ENCODE measurements around the gene CHIT1.

DNA sequence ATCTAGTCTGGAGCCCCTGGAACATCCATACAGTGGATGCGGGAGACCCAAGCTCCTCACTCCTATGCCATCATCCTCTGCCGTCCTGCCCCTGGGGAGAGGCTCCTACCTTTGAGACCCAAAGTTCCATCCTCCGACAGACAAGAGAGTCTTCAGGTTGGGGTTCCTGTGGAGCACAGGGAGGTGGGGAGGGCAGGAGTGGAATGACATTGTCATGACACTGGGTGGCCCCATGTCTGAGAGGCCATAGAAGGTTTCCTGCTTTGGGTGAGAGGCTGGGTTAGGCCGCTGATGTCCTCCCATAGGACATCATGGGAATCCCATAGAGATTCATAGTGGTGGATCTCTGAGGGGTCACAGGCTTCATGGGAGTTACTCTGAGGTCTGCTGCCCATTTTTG lies 45.0 kb downstream of the CHIT1 start:
- no peak for TF ChIP-seq CHD4 (IDR thresholded peaks at IDR 0.05; ENCODE audit: borderline replicate concordance, low read length)
- TF ChIP-seq NR2C2 (CRISPR knock-in tag; IDR thresholded peaks at IDR 0.05; ENCODE audit: borderline replicate concordance): no peak
- TF ChIP-seq, protein P1, sequence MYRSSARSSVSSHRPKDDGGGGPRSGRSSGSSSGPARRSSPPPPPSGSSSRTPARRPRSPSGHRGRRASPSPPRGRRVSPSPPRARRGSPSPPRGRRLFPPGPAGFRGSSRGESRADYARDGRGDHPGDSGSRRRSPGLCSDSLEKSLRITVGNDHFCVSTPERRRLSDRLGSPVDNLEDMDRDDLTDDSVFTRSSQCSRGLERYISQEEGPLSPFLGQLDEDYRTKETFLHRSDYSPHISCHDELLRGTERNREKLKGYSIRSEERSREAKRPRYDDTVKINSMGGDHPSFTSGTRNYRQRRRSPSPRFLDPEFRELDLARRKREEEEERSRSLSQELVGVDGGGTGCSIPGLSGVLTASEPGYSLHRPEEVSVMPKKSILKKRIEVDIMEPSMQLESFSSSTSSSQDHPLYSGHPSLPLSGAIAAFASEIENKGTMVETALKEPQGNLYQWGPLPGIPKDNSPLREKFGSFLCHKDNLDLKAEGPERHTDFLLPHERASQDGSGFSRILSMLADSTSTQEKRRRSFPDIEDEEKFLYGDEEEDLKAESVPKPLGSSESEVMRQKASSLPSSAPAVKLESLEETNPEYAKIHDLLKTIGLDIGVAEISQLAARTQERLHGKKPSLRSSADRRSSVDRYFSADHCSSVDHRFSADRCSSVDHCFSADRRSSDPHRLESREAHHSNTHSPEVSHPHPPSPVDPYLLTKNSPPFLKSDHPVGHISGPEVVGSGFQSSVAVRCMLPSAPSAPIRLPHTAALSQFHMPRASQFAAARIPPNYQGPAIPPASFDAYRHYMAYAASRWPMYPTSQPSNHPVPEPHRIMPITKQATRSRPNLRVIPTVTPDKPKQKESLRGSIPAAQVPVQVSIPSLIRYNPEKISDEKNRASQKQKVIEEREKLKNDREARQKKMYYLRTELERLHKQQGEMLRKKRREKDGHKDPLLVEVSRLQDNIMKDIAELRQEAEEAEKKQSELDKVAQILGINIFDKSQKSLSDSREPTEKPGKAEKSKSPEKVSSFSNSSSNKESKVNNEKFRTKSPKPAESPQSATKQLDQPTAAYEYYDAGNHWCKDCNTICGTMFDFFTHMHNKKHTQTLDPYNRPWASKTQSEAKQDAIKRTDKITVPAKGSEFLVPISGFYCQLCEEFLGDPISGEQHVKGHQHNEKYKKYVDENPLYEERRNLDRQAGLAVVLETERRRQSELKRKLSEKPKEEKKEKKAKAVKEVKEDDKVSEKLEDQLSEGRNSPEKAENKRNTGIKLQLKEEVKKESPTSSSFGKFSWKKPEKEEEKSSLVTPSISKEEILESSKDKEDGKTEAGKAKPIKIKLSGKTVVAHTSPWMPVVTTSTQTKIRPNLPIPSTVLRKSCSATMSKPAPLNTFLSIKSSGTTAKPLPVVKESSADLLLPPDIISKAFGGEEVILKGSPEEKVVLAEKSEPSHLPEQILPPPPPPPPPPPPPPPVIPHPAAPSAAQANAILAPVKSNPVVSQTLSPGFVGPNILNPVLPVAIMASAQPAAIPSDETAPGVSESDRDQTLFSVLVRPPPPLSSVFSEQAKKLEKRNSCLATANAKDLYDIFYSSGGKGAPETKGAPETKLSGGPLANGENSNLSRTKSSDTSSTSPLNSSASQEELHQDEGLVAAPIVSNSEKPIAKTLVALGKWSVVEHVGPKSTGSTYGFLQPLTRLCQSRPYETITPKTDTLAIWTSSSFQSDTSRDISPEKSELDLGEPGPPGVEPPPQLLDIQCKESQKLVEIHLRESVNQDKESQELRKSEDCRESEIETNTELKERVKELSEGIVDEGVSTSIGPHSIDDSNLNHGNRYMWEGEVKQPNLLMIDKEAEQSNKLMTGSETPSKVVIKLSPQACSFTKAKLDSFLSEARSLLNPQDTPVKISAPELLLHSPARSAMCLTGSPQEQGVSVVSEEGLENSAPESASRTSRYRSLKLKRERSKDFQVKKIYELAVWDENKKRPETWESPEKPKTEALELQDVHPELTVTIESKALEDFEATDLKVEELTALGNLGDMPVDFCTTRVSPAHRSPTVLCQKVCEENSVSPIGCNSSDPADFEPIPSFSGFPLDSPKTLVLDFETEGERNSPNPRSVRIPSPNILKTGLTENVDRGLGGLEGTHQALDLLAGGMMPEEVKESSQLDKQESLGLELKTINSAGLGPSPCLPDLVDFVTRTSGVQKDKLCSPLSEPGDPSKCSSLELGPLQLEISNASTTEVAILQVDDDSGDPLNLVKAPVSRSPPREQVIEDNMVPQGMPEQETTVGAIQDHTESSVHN (CRISPR knock-in tag; IDR thresholded peaks at IDR 0.05): no peak
- no peak for TF ChIP-seq NBN (conservative IDR thresholded peaks at IDR 0.05)
- TF ChIP-seq E2F1 (CRISPR knock-in tag; IDR thresholded peaks at IDR 0.05): no peak
- TF ChIP-seq, protein P2, sequence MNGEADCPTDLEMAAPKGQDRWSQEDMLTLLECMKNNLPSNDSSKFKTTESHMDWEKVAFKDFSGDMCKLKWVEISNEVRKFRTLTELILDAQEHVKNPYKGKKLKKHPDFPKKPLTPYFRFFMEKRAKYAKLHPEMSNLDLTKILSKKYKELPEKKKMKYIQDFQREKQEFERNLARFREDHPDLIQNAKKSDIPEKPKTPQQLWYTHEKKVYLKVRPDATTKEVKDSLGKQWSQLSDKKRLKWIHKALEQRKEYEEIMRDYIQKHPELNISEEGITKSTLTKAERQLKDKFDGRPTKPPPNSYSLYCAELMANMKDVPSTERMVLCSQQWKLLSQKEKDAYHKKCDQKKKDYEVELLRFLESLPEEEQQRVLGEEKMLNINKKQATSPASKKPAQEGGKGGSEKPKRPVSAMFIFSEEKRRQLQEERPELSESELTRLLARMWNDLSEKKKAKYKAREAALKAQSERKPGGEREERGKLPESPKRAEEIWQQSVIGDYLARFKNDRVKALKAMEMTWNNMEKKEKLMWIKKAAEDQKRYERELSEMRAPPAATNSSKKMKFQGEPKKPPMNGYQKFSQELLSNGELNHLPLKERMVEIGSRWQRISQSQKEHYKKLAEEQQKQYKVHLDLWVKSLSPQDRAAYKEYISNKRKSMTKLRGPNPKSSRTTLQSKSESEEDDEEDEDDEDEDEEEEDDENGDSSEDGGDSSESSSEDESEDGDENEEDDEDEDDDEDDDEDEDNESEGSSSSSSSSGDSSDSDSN (CRISPR knock-in tag; IDR thresholded peaks at IDR 0.05): no peak
- no peak for TF ChIP-seq IRF1 (CRISPR knock-in tag; IDR thresholded peaks at IDR 0.05; ENCODE audit: low read depth)

All from HepG2 (cell line).